Measurements from ENCODE around the gene COL26A1.
"Not testable (repeated sequence)": the region's sequence is repeated elsewhere in the genome, so short reads cannot be mapped to it uniquely, and the experiment has no call there.

The COL26A1 gene

DNA sequence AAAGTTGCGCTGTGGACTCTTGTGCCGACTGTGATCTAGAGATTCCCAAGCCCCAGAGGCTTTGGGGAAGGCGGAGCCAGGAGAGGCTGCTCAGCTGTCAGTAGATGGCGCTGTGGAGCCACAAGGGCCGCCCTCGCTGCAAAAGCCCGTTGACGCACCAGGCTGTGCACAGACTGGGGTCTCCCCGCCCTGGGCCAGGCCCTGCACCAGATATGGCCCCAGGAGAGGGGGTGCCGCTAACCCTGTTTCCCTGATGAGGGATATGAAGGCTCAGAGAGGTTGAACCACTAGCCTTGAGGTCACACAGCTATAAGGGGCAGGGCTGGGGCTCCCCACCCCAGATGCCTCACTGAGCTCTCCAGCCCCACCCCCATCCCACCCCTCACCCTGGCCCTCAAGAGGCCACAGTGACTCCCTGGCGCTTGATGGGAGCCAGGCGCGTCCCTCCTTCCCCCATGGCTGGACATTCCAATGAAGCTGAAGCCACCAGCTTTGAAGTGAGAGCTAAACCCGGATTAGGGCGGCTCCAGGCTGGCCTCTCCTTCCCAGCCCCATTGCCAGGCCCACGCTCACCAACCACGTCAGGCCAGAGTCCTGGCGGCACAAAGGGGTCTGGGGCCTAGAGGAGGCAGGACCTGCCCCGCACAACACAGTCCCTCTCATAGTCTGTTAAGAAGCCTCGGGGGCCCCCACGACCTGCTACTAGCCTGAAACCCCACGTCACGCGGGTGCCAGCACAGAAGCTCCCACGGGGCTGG, 240.0 kb downstream of the COL26A1 start:
- Histone ChIP-seq H3K14ac (ENCODE audit: low read length) (no peak overlapping the region), H3K4me2 (ENCODE audit: insufficient read depth, low read length, poor library complexity, severe bottlenecking) (no peak overlapping the region), H2BK15ac (ENCODE audit: low read length) (peak overlapping the region; percentile 86), H4K8ac (ENCODE audit: low read depth, low read length) (no peak overlapping the region), H3K4me3 (ENCODE audit: low read length in 2 of 2) (no peak overlapping the region), H2BK120ac (ENCODE audit: low read depth, low read length) (no peak overlapping the region), H2BK5ac (ENCODE audit: low read length) (no peak overlapping the region), H3K27ac (replicated peaks; ENCODE audit: low read length) (peak overlapping the region; percentile 1), H3K27me3 (ENCODE audit: control insufficient read depth in 3 of 3, insufficient read depth in 3 of 3, low read depth in 1 of 3, low read length in 3 of 3) (peaks cover 0 to 17% (median 0%) of the 10 kb centered on the region in 3 experiments), H3K79me1 (ENCODE audit: low read depth, low read length) (no peaks in the 10 kb centered on the region), H3K9ac (ENCODE audit: low read depth, low read length, poor library complexity) (no peak overlapping the region), H3K4me1 (ENCODE audit: control insufficient read depth in 2 of 2, insufficient read depth in 1 of 2, low read depth in 1 of 2, low read length in 2 of 2) (peaks cover 0 to 6% of the 10 kb centered on the region in 2 donors), H3K23ac (ENCODE audit: low read depth, low read length, poor library complexity) (no peak overlapping the region), H3K4ac (ENCODE audit: low read length) (no peak overlapping the region), H4K91ac (ENCODE audit: low read depth, low read length, poor library complexity) (no peak overlapping the region), H3K36me3 (replicated peaks in 1 of 2; ENCODE audit: control insufficient read depth in 2 of 2, insufficient read depth in 2 of 2, low read length in 2 of 2) (no peaks in the 10 kb centered on the region), H3K9me3 (replicated peaks in 1 of 2; ENCODE audit: control insufficient read depth in 2 of 2, insufficient read depth in 1 of 2, low read depth in 1 of 2, low read length in 2 of 2) (no peaks in the 10 kb centered on the region), H2AFZ (ENCODE audit: low read length) (peak overlapping the region; percentile 68), H2AK5ac (ENCODE audit: low read depth, low read length) (peak overlapping the region; percentile 81), H2BK12ac (ENCODE audit: low read length) (peak overlapping the region; percentile 79), H3K18ac (ENCODE audit: low read length) (peak overlapping the region; percentile 90)
- peak; percentile 87 for DNase-seq (ENCODE audit: low spot score)
- WGBS, 2 donors (ENCODE audit: extremely low coverage in 2 of 2, insufficient read length in 2 of 2, insufficient replicate concordance in 1 of 2): no CpG with 5 or more reads among the region's 25 CpGs

DNA sequence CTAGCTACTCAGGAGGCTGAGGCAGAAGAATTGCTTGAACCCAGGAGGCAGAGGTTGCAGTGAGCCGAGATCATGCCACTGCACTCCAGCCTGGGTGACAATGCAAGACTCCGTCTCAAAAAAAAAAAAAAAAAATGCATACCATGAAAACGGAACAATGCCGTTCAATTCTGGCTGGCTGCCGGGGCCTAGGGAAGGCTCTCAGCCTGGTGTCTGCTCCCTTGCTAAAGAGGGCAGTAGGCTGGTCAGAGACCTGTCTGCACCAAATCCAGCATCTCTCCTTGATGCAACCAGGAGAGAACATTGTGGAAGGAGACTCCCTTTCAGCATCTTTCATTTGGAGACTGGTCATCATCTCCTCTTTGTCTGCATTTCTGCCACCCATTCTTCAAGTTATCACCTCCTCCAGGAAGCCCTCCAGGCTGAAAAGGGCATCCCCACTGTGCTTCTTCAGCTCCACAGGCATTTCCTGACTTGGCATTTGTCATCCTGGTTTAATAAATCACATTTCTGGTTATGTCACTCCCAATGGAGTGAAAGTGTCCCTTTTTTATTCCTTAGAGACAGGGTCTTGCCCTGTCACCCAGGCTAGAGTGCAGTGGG, 241.8 kb downstream of the COL26A1 start:
- no peak overlapping the region for H3K9ac ChIP-seq (ENCODE audit: low read depth, low read length, poor library complexity)
- whole genome bisulfite sequencing, 2 donors (ENCODE audit: extremely low coverage in 2 of 2, insufficient read length in 2 of 2, insufficient replicate concordance in 1 of 2): no CpG with 5 or more reads among the region's 5 CpGs
- H3K4me2 ChIP-seq (ENCODE audit: insufficient read depth, low read length, poor library complexity, severe bottlenecking): no peak overlapping the region
- no peak overlapping the region for H2BK5ac ChIP-seq (ENCODE audit: low read length)
- no peak for DNase-seq (ENCODE audit: low spot score)
- H2AFZ ChIP-seq (ENCODE audit: low read length): no peak overlapping the region
- H2BK15ac ChIP-seq (ENCODE audit: low read length): no peak overlapping the region
- H3K27ac ChIP-seq (replicated peaks; ENCODE audit: low read length): no peak overlapping the region
- H3K4ac ChIP-seq (ENCODE audit: low read length): no peak overlapping the region
- H4K91ac ChIP-seq (ENCODE audit: low read depth, low read length, poor library complexity): no peak overlapping the region
- H3K27me3 ChIP-seq (ENCODE audit: control insufficient read depth in 3 of 3, insufficient read depth in 3 of 3, low read depth in 1 of 3, low read length in 3 of 3): peaks cover 0 to 22% (median 0%) of the 10 kb centered on the region in 3 experiments
- no peak overlapping the region for H2BK120ac ChIP-seq (ENCODE audit: low read depth, low read length)
- no peak overlapping the region for H3K23ac ChIP-seq (ENCODE audit: low read depth, low read length, poor library complexity)
- H3K4me3 ChIP-seq (ENCODE audit: low read length in 2 of 2): no peak overlapping the region
- H3K36me3 ChIP-seq (replicated peaks in 1 of 2; ENCODE audit: control insufficient read depth in 2 of 2, insufficient read depth in 2 of 2, low read length in 2 of 2): no peaks in the 10 kb centered on the region
- H2BK12ac ChIP-seq (ENCODE audit: low read length): no peak overlapping the region
- H4K8ac ChIP-seq (ENCODE audit: low read depth, low read length): no peak overlapping the region
- H3K14ac ChIP-seq (ENCODE audit: low read length): no peak overlapping the region
- no peaks in the 10 kb centered on the region for H3K79me1 ChIP-seq (ENCODE audit: low read depth, low read length)
- H3K9me3 ChIP-seq (replicated peaks in 1 of 2; ENCODE audit: control insufficient read depth in 2 of 2, insufficient read depth in 1 of 2, low read depth in 1 of 2, low read length in 2 of 2): no peaks in the 10 kb centered on the region
- H3K4me1 ChIP-seq (ENCODE audit: control insufficient read depth in 2 of 2, insufficient read depth in 1 of 2, low read depth in 1 of 2, low read length in 2 of 2): peaks cover 0 to 6% of the 10 kb centered on the region in 2 donors
- no peak overlapping the region for H3K18ac ChIP-seq (ENCODE audit: low read length)
- no peak overlapping the region for H2AK5ac ChIP-seq (ENCODE audit: low read depth, low read length)

DNA sequence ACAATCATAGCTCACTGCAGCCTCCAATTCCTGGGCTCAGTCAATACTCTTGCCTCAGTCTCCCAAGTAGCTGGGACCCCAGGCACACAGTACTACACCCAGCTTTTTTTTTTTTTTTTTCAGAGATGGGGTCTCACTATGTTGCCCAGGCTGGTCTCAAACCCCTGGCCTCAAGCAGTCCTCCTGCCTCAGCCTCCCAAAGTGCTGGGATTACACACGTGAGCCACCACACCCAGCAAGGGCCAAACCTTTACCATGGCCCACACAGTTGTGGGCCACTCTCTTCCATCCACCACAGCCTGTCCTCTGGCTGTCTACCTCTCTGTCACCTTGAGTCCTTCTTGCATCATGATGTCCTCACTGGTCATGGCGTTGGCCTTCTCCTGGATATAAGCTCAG, 242.3 kb downstream of the COL26A1 start:
- not testable (repeated sequence) for H3K27ac ChIP-seq (replicated peaks; ENCODE audit: low read length); H4K91ac ChIP-seq (ENCODE audit: low read depth, low read length, poor library complexity); H3K4me3 ChIP-seq (ENCODE audit: low read length in 2 of 2)

More for the DNA sequence above, 242.3 kb downstream of the COL26A1 start:
- not testable (repeated sequence) for H3K4me1 ChIP-seq (ENCODE audit: control insufficient read depth in 2 of 2, insufficient read depth in 1 of 2, low read depth in 1 of 2, low read length in 2 of 2); H3K36me3 ChIP-seq (replicated peaks in 1 of 2; ENCODE audit: control insufficient read depth in 2 of 2, insufficient read depth in 2 of 2, low read length in 2 of 2); H3K9me3 ChIP-seq (replicated peaks in 1 of 2; ENCODE audit: control insufficient read depth in 2 of 2, insufficient read depth in 1 of 2, low read depth in 1 of 2, low read length in 2 of 2); H2BK12ac ChIP-seq (ENCODE audit: low read length); H3K14ac ChIP-seq (ENCODE audit: low read length); H2BK5ac ChIP-seq (ENCODE audit: low read length); H3K9ac ChIP-seq (ENCODE audit: low read depth, low read length, poor library complexity); H3K4ac ChIP-seq (ENCODE audit: low read length); H3K79me1 ChIP-seq (ENCODE audit: low read depth, low read length); H2AK5ac ChIP-seq (ENCODE audit: low read depth, low read length); H2BK15ac ChIP-seq (ENCODE audit: low read length); DNase-seq (ENCODE audit: low spot score); H3K4me2 ChIP-seq (ENCODE audit: insufficient read depth, low read length, poor library complexity, severe bottlenecking); H3K23ac ChIP-seq (ENCODE audit: low read depth, low read length, poor library complexity); H4K8ac ChIP-seq (ENCODE audit: low read depth, low read length); H2AFZ ChIP-seq (ENCODE audit: low read length)
- Histone ChIP-seq H3K18ac (ENCODE audit: low read length) (peak overlapping the region; percentile 77), H3K27me3 (ENCODE audit: control insufficient read depth in 3 of 3, insufficient read depth in 3 of 3, low read depth in 1 of 3, low read length in 3 of 3) (peaks cover 0 to 22% (median 0%) of the 10 kb centered on the region in 3 experiments), H2BK120ac (ENCODE audit: low read depth, low read length) (peak overlapping the region; percentile 44)
- WGBS, 2 donors (ENCODE audit: extremely low coverage in 2 of 2, insufficient read length in 2 of 2, insufficient replicate concordance in 1 of 2): no CpG with 5 or more reads among the region's 2 CpGs

Data from neuronal stem cell (in vitro differentiated cells).